Choroid plexus epithelial cell (primary cell): Measurements from ENCODE around the gene CAMSAP2.

Experiments used
- DNase-seq: peaks from one replicate; pipeline ENCODE4 v3.0.0-alpha.2; 2010; ENCODE audit warnings: low read depth
- H3K4me3 ChIP-seq: 2 replicates; pipeline ENCODE4 v1.5.1; 2011; ENCODE audit warnings: low read depth, mild to moderate bottlenecking, control low read depth, low read length, moderate library complexity
- TF ChIP-seq, protein P1 (sequence below): conservative IDR thresholded peaks from 2 replicates; pipeline ENCODE4 v1.5.1; 2011; ENCODE audit warnings: low read depth, mild to moderate bottlenecking, control low read depth, inconsistent platforms, low read length, moderate library complexity

CAMSAP2 gene

DNA sequence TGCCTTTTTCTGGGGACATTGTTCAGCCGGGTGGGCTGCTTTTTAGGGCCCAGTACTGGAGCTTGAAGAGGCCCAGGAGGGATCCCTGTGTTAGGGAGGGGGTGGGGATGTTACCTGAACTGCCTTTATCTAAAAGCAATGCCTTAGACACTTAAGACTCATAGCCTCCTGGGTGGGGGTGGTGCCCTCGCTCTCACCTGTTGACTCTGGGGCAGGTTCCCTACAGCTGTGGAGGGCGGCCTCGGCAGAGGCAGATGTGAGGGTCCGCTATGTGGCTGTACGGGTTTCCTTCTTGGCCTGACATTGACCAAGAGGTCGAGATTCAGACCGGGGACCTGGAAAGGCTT is 156.7 kb downstream of the CAMSAP2 start:
- no peak for DNase-seq
- H3K4me3 ChIP-seq, result no peak overlapping the region
- TF ChIP-seq, protein P1, sequence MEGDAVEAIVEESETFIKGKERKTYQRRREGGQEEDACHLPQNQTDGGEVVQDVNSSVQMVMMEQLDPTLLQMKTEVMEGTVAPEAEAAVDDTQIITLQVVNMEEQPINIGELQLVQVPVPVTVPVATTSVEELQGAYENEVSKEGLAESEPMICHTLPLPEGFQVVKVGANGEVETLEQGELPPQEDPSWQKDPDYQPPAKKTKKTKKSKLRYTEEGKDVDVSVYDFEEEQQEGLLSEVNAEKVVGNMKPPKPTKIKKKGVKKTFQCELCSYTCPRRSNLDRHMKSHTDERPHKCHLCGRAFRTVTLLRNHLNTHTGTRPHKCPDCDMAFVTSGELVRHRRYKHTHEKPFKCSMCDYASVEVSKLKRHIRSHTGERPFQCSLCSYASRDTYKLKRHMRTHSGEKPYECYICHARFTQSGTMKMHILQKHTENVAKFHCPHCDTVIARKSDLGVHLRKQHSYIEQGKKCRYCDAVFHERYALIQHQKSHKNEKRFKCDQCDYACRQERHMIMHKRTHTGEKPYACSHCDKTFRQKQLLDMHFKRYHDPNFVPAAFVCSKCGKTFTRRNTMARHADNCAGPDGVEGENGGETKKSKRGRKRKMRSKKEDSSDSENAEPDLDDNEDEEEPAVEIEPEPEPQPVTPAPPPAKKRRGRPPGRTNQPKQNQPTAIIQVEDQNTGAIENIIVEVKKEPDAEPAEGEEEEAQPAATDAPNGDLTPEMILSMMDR, result no peak

DNA sequence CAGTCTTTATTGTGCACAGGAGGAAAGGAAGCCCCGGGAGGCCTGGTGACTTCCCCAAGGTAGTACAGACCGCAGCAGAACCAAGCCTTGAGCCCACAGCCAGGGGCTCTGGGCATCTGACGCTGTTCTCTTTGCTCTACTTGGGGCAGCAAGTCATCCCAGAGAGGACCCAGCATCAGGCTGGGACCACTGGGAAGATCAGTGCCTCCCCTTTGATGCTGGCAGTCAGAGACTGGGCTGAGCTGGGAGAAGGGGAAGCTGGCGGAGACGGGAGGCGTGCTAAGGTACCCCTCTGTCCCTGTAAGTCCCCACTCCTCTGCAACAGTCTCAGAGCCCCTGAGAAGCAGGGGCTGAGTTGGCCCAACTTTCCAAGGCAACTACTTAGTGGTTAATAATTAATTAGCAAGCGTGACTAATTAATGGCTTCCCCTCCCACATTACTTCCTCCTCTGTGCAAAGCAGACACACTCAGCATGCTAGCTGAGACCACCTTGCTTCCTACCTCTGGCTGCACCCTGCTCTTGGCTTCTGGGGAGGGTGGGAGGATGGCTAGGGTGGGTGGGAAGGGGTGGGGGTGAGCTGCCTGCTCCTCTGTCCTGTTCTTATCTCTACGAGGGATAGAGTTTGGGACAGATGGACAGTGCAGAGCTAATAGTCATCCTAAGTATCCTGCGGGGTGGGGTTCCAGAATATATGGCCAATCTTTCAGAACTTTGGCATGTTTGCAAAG is 157.3 kb downstream of the CAMSAP2 start:
- no peak overlapping the region for H3K4me3 ChIP-seq
- TF ChIP-seq, protein P1, result no peak
- DNase-seq, result no peak

DNA sequence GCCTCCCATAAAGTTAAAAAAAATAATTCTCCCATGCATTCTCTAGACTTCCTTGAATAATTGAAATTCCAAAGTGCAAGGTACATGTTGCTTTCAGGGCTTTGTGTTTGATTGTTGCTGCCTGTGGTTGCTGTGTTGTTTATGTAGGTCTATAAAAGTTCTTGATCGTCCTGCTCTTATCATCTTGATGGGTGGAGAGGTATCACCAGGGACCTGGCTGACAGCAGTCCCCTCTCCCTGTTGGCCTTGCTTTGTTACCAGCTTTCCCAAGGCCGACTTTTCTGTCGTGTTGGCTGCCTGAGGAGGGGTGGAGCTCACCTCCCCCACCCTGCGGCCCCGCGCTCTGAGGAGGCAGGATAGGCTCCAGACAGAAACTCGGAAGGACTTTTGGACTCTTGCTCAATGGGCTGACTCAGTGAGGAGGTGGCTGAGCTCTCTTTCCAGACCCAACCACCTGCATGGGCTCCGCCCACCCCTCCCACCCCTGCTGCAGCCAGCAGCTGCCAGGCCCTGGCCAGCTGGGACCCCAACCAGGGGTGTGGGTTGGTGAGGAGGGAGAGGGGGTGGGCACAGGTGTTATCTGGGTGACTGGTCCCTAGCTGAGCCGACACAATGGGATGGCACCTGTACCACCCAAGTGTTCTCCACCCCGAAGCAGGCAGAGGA is 158.0 kb downstream of the CAMSAP2 start:
- DNase-seq, result peak; percentile 28
- TF ChIP-seq, protein P1, result no peak
- no peak overlapping the region for H3K4me3 ChIP-seq

DNA sequence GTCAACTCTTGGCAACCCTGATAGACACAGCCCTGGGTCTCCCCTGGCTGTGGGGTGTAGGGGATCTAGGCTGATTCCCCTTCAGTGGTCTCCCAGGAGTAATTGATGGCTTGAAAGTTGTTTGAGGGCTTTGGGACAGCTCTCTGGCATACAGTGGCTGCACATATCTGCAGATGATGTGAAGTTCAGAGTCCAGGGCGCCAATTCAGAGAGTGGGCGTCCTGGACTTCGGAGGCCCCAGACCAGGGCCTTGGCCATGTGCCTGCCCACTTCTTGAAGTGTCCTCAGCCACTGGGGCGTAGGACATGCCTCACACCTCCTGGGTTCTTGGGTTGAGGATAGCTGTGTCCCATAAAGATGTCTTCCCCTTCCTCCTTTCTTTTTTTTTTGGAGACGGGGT is 158.6 kb downstream of the CAMSAP2 start:
- no peak for DNase-seq
- TF ChIP-seq, protein P1, result no peak
- no peak overlapping the region for H3K4me3 ChIP-seq

GRCh38 chr1:200899015-200899386 is 160.3 kb downstream of the CAMSAP2 start:
- no peak for DNase-seq
- H3K4me3 ChIP-seq, result no peak overlapping the region
- TF ChIP-seq, protein P1, result no peak

- H3K4me3 ChIP-seq, result no peak overlapping the region
- TF ChIP-seq, protein P1, result no peak
- DNase-seq, result no peak
Observed at GRCh38 chr1:200899451-200899915, 160.8 kb downstream of the CAMSAP2 start.
